Colonic mucosa (tissue), 4 donors: ENCODE data around the gene MED12L. TPM values are rescaled to one million over a fixed set of nuclear protein-coding genes. Genes with fewer than 3 reads are reported as not detected.

Experiments
- DNase-seq: peaks from one replicate; pipeline ENCODE4 v3.0.0-alpha.2; 2020
- H3K27ac ChIP-seq: fragments of 200-600 bp; one replicate; pipeline ENCODE4 v1.8.0; 2021
- H3K27me3 ChIP-seq: fragments of 200-600 bp; one replicate; pipeline ENCODE4 v1.8.0; 2021
- H3K36me3 ChIP-seq: fragments of 200-600 bp; one replicate; pipeline ENCODE4 v1.8.0; 2021
- H3K4me1 ChIP-seq: fragments of 200-600 bp; one replicate; pipeline ENCODE4 v1.8.0; 2021; ENCODE audit warnings: mild to moderate bottlenecking
- H3K4me3 ChIP-seq: fragments of 200-600 bp; one replicate; pipeline ENCODE4 v1.8.0; 2021
- H3K9ac ChIP-seq, 2 donors: one replicate each; pipeline ENCODE4 v1.7.0; 2013; ENCODE audit warnings: control low read depth in 2 of 2, low read depth in 2 of 2, low read length in 2 of 2
- H3K9me3 ChIP-seq: fragments of 200-600 bp; one replicate; pipeline ENCODE4 v1.8.0; 2021
- intact Hi-C: fragments of 100-400 bp; cut with DNase I; formaldehyde crosslinking; loops from one replicate; pipeline ENCODE4 v1.14.1; 2022
- total RNA-seq, 2 donors: library from RNA; stranded (reverse); fragmentation: NEBNext Ultra II Directional in 1 of 2; extraction: Animal tissue kit (Norgen Biotek cat#: 25700) in 1 of 2; gene quantifications; one replicate each; pipeline ENCODE4 v1.2.1, GENCODE V29; 2021
- TF ChIP-seq, protein P1 (sequence below): fragments of 200-600 bp; IDR thresholded peaks from one replicate; pipeline ENCODE4 v1.8.0; 2022; ENCODE audit warnings: antibody characterized with exemption, mild to moderate bottlenecking
- donor health status: healthy.
- donor health status: DM: no; HTN: no; CAD: no.
- donor health status: DM: no; HTN: no; CAD: no.

MED12L gene
- total RNA-seq, 2 donors from 2014 or later, result 0.32 to 1.3 TPM

- H3K4me3 ChIP-seq, result no peak overlapping the region
- TF ChIP-seq, protein P1, sequence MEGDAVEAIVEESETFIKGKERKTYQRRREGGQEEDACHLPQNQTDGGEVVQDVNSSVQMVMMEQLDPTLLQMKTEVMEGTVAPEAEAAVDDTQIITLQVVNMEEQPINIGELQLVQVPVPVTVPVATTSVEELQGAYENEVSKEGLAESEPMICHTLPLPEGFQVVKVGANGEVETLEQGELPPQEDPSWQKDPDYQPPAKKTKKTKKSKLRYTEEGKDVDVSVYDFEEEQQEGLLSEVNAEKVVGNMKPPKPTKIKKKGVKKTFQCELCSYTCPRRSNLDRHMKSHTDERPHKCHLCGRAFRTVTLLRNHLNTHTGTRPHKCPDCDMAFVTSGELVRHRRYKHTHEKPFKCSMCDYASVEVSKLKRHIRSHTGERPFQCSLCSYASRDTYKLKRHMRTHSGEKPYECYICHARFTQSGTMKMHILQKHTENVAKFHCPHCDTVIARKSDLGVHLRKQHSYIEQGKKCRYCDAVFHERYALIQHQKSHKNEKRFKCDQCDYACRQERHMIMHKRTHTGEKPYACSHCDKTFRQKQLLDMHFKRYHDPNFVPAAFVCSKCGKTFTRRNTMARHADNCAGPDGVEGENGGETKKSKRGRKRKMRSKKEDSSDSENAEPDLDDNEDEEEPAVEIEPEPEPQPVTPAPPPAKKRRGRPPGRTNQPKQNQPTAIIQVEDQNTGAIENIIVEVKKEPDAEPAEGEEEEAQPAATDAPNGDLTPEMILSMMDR, result no peak
- no peak for DNase-seq
- no peaks in the 10 kb centered on the region for H3K36me3 ChIP-seq
- no peaks in the 10 kb centered on the region for H3K27me3 ChIP-seq
- H3K27ac ChIP-seq, result no peak overlapping the region
- H3K9me3 ChIP-seq, result no peaks in the 10 kb centered on the region
- H3K9ac ChIP-seq, result no peak overlapping the region
- H3K4me1 ChIP-seq, result no peaks in the 10 kb centered on the region
- intact Hi-C loops, result no loop called here
These were observed 128.4 kb downstream of the MED12L start for GRCh38 chr3:151213881-151214280.

GRCh38 chr3:151214459-151214858 is 129.0 kb downstream of the MED12L start:
- no peak for DNase-seq
- no peak overlapping the region for H3K9ac ChIP-seq
- no peaks in the 10 kb centered on the region for H3K27me3 ChIP-seq
- H3K4me3 ChIP-seq, result no peak overlapping the region
- H3K9me3 ChIP-seq, result no peaks in the 10 kb centered on the region
- intact Hi-C loops, result no loop called here
- TF ChIP-seq, protein P1, result no peak
- no peaks in the 10 kb centered on the region for H3K36me3 ChIP-seq
- H3K27ac ChIP-seq, result no peak overlapping the region
- no peaks in the 10 kb centered on the region for H3K4me1 ChIP-seq

DNA sequence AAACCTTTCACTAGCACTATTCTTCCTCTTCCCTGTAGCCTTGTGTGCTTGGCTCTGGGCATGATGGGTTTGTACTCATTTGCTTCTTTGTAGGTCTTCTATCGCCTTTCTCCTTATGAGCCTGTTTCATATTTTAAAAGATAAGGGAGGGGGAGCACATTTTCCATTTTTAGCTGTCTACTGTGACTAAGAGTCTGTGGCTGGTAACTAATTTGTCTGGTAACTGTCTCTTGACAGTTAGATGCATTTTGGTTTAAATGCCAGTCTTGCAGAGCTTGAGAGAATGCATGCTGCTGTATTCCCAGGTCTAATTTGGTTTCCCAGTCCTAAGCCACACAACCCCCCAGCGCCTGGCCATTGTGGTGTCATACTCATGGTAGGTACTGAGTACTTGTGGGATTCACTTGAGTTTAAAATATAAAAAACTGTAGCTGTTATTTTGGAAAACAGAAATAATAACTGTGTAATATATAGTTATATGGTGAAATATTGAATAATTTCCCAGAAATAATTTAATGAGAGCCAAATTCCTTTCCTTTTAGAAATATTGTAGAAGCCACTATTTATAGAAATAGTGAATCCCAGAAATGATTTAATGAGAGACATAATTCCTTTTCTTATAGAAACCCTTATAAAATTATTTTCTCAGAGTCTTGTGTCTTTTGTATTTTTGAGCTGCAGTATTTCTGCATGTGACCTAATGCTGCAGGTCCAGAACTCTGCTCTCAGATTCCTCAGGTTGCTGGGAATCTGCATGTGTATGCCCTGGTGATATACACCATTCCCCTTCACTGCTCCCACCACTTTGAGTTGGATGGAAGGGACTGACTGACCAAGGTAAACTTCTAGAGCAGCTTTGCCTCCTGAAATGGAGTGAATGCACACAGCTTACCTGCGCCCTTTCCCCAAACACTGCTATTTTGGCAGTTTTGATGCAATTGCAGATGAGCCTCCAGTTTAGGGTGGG is 131.5 kb downstream of the MED12L start:
- no peak overlapping the region for H3K4me3 ChIP-seq
- H3K36me3 ChIP-seq, result no peaks in the 10 kb centered on the region
- no peak overlapping the region for H3K27ac ChIP-seq
- intact Hi-C loops, result no loop called here
- TF ChIP-seq, protein P1, result no peak
- no peaks in the 10 kb centered on the region for H3K4me1 ChIP-seq
- no peak overlapping the region for H3K9ac ChIP-seq
- no peak for DNase-seq
- H3K9me3 ChIP-seq, result no peaks in the 10 kb centered on the region
- no peaks in the 10 kb centered on the region for H3K27me3 ChIP-seq

DNA sequence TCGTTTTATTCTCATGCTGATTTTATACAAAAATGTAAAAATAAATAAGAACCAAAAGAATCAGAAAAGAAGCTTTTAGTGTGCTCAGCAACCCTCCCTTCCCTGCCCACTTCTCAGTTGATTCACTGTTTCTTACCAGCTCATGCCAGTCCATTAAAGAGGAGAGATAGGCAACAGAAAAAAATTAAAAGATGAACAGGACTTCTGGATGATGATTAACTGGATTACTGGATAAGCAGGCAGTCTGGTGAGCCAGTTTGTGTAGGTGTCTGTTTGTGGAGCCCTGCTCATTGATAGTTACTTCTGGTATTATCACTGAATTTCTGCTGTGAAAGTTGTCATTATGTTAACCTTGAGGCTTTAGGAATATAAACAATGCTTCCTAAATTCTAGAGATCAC is 132.7 kb downstream of the MED12L start:
- Histone ChIP-seq H3K9ac (no peak overlapping the region), H3K9me3 (no peaks in the 10 kb centered on the region), H3K27me3 (no peaks in the 10 kb centered on the region), H3K4me1 (no peaks in the 10 kb centered on the region), H3K4me3 (no peak overlapping the region), H3K27ac (no peak overlapping the region), H3K36me3 (no peaks in the 10 kb centered on the region)
- TF ChIP-seq, protein P1, result no peak
- intact Hi-C loops, result no loop called here
- no peak for DNase-seq

DNA sequence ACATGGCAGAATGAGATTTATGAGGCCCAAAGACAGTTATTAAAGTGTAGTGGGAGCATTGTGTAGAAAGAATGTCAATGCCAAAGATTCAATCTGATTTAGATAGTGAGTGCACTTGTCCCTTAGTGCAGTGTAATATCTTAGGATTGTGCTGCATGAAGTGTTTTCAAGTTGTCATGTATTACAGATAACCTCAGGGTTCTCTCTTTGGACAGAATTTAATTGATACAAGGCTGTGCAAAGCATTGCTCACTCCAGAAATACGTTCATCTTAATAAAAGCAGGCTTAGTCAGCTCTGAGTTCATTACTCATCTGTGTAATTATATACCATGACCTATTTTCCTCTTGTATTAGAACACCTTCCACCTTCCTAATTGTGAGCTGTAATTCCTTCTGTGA is 133.6 kb downstream of the MED12L start:
- Histone ChIP-seq H3K36me3 (no peaks in the 10 kb centered on the region), H3K27ac (no peak overlapping the region), H3K4me1 (no peaks in the 10 kb centered on the region), H3K9me3 (no peaks in the 10 kb centered on the region), H3K27me3 (no peaks in the 10 kb centered on the region), H3K9ac (no peak overlapping the region), H3K4me3 (no peak overlapping the region)
- TF ChIP-seq, protein P1, result no peak
- DNase-seq, result no peak
- intact Hi-C loops, result no loop called here
